IPS-NIHi7 (cell line): Measurements from ENCODE around the gene AVL9.
A peak's percentile ranks its signal among the peaks of the same experiment; 100 is the strongest.
"Not testable (repeated sequence)": the region's sequence is repeated elsewhere in the genome, so short reads cannot be mapped to it uniquely, and the experiment has no call there.

Experiments used
- DNase-seq: peaks from one replicate; pipeline ENCODE4 v3.0.0; 2012; ENCODE audit warnings: mixed read lengths; ENCODE audit errors: extremely low spot score

The AVL9 gene

DNA sequence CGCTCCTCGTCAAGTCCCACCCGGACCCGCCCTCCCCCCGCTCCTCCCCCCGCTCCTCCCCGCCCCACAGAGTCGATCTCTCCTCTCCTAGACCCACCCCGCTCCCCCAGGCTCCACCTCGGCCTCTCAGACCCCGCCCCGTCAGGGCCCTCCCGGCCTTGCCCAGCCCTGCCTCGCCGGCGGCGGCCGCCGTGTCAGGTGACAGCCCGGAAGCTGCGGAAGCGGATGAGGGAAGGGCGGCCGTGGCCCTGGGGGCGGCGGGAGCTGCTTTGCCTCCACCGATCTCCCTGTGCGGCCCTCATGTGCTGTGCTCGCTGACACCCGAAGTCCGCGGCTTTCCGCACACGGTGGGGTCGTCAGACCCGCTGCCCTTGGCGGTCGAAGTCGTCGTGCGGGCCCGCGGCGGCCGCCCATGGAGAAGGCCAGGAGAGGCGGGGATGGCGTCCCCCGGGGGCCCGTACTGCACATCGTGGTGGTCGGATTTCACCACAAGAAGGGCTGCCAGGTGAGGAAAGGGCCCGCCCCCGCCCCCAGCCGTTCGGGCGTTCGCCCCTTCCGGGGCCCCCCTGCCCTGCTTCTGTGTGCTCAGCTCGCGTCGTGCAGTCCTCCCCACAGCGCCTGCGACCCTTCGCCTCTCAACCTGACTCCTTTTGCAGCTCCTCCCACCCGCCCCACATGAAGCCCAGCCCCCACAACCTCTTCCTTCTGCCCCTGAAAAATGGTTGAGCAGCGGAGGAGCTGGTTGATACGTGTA is at the start of gene AVL9:
TSS of gene AVL9 (plus strand) at position 192 of the 754 bp plus-strand sequence. CDS start at position 413, 221 bp downstream.
- DNase-seq: peak; percentile 99

GRCh38 chr7:32447218-32447617 is 48.1 kb upstream of the AVL9 start:
- DNase-seq: peak; percentile 21

GRCh38 chr7:32453341-32454011 is 41.8 kb upstream of the AVL9 start:
- no peak for DNase-seq

DNA sequence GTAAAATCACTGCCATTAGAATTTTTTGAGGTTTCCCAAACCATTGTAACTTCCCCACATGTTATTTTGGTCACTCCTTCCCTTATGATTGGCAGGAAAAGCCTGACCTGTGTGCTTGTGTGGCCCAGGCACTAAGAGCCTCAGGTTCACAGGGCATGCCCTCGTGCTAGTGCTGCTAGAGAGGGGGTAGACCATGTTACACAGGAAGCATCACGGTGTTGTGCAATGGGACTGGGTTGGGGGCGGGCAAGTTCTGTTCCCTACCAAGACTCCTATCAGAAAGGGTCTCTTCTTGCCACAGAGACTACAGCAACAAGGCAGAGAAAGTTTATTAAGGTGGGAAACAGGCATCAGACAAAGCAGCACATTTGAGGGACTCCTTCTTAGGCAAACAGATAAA is 37.3 kb upstream of the AVL9 start:
- no peak for DNase-seq

- DNase-seq: no peak
Observed at GRCh38 chr7:32459788-32460187, 35.5 kb upstream of the AVL9 start.

DNA sequence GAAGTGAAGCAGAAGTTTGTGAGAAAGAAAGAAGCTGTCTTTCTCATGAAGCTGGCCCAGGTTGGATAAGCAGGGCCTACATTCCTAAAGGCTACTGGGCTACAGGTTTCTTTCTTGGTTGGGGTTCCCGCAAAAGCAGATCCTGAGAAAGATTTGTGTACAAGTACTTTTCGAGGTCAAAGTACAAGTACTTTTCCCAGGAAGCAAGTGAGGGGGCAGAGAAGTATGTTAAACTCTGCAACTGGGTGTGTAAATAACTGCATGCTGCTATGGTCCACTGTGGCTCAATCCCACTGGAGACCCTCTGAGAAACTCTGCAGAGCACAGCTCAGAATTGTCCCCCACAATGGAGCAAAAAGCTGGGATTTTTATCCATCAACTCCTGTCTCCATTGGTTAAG is 33.8 kb upstream of the AVL9 start:
- no peak for DNase-seq

- no peak for DNase-seq
Observed at GRCh38 chr7:32462451-32462850, 32.8 kb upstream of the AVL9 start.

DNA sequence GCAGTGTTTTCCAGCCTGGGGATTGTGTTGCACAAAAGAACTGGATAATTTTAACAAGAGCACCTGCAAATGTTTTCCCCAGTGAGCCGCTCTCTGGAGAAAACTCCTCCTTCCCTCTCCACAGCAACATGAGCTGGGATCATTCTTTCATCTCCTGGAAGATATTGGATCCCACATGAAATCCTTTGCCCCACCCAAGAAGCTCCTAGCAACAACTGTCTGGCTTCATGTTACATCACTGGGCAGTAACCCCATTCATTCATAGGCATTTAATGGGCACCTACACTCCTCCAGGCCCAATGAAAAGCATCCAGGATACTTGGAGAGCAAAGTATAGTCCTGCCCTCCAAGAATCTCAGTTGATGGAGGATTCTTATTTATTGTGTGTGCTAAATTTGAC is 32.3 kb upstream of the AVL9 start:
- no peak for DNase-seq

- not testable (repeated sequence) for DNase-seq
Observed at GRCh38 chr7:32464641-32465416, 30.5 kb upstream of the AVL9 start.

GRCh38 chr7:32470004-32470403 is 25.3 kb upstream of the AVL9 start:
- DNase-seq: not testable (repeated sequence)

DNA sequence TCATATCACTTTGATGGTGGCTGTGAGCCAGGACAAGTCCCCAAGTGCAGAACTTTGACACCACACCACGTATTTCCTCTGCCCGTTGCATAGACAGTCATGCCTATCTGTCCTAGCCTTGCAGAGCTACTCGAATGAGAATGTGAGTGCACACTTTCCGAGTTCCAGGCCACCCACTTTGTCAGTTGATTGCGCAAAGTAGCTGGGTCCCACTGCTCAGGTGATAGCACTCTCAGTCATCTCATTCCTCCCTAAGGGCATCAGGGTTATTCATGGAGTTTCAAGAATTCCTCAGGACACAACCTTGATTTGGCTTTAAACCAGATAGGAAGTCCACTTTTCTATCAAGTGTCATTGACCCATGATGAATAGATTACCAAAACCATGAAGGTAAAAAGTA is 24.4 kb upstream of the AVL9 start:
- DNase-seq: no peak

DNA sequence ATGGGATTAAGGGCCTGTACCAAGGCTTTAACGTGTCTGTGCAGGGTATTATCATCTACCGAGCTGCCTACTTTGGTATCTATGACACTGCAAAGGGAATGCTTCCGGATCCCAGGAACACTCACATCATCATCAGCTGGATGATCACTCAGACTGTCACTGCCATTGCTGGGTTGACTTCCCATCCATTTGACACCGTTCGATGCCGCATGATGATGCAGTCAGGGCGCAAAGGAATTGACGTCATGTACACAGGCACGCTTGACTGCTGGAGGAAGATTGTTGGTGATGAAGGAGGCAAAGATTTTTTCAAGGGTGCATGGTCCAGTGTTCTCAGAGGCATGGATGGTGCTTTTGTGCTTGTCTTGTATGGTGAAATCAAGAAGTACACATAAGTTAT is 23.3 kb upstream of the AVL9 start:
- DNase-seq: no peak

GRCh38 chr7:32474008-32474407 is 21.3 kb upstream of the AVL9 start:
- no peak for DNase-seq

DNA sequence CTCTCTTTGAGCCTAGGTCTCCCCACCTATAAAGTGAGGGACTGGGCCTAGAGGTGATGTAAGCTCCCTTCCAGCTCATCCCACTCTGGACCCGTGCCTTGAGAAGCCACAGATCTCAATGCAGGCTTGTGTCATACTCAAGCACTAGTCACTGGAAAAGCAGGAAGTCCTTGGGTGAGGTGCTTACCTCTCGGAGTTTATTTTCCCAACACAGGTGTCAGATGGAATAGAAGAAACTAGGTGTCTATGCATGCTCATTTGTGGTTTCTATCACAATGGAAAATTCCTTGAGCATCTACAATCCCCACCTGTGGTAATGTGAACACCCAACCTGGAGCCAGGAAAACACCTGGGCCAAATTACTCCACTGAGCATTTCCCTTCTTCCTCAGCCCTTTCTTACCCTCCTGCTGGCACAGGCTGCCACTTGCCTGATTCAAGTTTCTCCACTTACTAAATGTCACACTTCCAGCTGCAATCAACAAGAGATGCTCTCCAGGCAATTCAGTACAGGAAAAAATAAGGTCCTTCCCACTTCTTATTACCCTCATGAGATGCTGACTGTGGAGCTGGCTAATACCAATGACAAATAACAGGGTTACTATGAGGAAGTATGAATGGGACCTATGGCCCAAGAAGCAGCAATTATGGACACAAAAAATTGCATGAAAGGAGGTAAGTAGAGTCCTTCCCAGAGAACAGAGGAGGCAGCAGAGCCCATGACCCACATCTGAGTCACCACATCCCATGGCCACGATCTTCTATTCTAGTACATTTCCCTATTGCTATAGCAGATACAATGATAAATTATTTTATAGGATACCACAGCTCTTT is 18.3 kb upstream of the AVL9 start:
- DNase-seq: no peak

DNA sequence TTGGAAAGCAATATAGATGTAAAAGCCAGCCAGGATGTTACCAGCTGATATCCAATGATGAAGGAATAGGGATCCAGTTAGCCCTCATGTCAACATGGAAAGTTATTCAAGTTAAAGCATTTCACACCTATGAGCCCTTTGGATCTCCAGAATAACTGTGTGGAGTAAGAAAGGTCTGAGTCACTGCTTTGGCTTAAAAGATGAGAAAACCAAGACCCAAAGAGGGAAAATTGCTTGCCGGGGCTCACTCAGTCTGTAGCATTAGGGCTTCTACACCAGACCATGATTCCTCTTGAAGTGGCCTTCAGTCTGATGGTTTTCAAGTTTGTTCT is 17.7 kb upstream of the AVL9 start:
- DNase-seq: no peak

DNA sequence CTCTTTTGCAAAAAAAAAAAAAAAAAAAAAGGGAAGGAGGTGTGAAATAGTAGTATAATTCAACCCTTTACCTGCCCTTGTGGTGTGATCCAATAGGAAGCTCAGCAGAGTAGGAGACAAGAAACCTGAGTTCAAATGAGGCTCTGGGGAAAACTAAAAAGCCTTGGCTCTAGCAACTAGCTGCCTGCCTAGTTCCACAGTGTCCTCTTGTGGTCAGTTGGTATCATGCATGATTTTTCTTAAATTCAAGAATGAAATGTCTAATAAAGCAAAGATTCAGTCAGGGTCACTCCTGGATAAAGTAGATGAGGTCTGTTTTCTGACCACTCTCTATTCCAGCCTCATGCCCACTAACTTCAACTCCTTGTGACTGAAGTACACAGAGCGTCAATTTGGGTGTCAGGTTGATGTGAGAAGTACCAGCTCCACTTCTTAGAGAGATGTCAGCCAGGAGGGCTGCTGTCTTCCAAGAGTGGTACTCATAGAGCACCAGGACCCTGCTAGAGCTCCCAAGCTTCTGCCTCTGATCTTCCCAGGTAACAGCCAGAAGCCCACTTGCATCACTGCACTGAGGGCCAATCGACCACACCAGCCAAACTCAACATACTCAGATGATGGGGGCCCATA is 15.6 kb upstream of the AVL9 start:
- peak; percentile 59 for DNase-seq

DNA sequence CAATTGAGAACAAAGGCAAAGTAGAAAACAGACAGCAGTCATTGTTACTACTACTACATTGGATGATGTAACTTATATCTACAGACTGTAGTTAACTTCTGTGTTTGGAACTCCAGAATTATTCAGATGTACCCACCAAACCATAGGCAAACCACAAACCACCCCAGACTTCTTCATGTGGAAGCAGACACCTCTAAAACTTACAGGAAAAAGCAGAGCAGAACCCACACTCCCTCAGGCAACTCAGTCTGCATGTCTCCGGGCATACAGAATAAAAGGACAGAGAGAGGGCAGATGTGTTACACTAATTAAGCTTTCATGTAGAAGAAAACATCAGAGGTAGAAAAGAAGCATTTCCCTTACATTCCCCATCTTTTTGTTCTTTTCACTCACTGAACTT is 14.1 kb upstream of the AVL9 start:
- DNase-seq: no peak

DNA sequence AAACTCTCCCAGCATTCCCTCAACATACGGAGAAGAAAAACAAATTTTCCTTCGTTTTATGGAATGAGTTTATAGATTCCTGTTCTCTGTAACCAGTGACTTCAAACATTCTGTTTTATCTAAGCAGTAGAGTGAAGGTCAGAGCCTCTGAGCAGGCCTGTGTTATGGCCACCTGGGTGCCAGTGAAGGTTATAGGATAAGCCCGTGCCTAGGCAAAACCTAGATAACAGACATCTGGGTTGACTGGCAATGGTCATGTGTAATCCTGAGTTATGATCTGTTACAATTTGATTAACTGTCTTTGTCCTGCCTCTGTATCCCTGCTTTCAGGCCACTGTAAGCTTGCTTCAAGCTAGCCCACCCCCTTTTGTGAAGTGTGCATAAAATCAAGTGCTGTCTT is 13.4 kb upstream of the AVL9 start:
- DNase-seq: no peak

DNA sequence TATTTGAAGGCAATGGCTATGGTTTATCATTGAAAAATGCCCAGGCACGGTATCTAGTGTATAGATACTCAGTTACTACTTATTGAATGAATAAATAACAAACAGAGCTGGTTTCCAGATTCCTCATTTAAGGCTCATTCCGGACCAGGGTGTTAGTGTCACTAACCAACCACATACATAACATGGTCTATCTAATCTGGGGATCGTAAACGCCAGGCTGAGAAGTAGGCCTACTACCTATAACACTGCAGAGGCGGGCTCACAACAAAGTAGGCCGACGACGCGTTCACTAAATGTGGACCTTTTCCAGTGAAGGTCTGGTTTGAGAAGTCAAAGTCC is 5.5 kb upstream of the AVL9 start:
- no peak for DNase-seq

DNA sequence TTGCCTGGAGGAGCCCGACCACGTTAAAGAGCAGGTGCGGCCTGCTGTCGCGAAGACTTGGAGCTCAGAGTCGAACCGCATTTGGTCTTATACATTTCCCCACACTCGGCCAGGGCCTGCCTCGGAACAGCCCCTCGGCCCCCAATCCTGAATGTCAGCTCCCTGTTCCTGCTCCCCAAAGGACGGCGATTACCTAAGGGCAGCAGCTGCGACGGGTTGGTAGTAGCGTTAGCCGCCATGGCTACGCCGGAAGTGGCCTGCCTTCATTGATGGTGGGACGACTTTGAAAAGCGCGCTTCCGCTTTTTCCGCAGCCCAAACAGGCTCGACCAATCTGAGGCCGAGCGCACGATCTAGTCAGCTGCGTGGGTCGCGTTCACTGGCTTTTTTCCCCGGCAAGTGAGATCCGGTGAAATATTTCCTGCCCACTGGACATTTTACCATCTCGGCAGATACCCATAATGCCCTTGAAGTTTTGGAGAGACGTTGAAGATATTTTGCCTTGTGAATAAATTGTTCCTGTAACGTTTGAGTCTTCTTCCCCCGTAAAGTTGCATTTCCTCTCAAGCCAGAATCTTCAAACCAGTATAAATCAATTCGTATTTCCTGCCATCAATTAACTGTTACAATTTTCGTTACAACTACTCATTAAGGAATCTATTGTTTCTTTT is 5.0 kb upstream of the AVL9 start, which contains the start of gene LSM5:
TSS of gene LSM5 (minus strand) at position 254 of the 670 bp plus-strand sequence. CDS start at position 239, 15 bp downstream.
- peak; percentile 82 for DNase-seq

GRCh38 chr7:32494946-32495297 is 367 bp upstream of the AVL9 start:
- DNase-seq: no peak
